GM12864 (cell line): Measurements from ENCODE around the gene CFAP46.

Experiments
- DNase-seq: peaks from one replicate; pipeline ENCODE4 v3.0.0-alpha.2; 2011; ENCODE audit warnings: low read depth
- H3K4me3 ChIP-seq: 2 replicates; pipeline ENCODE4 v1.5.1; 2011; ENCODE audit warnings: mild to moderate bottlenecking, low read depth, low read length, control low read depth
- TF ChIP-seq, protein P1 (sequence below): IDR thresholded peaks from 2 replicates; pipeline ENCODE4 v1.5.1; 2011; ENCODE audit warnings: low read depth, mild to moderate bottlenecking, moderate library complexity, low read length, control low read depth, inconsistent platforms; ENCODE audit errors: missing control alignments

CFAP46 gene

DNA sequence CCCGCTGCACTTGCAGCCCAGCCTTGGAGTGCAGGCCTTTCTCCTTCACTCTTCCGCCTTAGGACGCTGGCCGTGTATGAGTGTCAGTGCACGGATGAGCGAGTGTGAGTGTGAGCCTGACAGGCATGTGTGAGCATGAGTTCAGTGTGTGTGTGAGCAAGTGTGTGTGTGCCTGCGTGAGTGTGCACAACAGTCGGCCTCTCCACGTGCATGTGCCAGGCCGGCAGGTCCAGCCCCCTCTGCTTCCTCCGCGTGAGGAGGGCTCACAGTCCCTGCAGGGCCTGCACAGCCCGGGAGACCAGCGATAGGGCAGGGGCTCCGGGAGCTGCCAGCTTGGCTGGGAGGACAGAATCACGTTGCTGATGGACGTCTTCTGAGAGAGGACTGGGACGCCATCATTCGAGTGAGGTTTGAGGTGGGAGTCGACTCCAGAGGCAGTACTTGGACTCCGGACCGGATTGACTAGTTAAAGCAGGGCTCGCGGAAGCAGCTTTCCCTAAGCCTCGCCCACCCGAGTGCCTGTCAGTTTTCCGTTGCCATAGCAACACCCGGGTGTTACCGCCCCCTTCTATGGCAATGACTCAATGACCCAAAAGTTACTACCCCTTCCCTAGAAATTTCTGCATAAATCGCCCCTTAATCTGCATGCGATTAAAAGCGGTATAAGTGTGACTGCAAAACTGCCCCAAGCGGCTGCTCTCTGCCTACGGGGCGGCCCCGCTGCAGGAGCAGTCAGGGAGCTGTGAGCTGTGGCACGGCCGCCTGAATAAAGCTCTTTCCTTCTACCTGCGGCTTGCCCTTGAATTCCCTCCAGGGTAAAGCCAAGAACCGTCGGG is 19.6 kb upstream of the CFAP46 start:
- peak overlapping the region; percentile 36 for H3K4me3 ChIP-seq
- no peak for DNase-seq
- TF ChIP-seq, protein P1, sequence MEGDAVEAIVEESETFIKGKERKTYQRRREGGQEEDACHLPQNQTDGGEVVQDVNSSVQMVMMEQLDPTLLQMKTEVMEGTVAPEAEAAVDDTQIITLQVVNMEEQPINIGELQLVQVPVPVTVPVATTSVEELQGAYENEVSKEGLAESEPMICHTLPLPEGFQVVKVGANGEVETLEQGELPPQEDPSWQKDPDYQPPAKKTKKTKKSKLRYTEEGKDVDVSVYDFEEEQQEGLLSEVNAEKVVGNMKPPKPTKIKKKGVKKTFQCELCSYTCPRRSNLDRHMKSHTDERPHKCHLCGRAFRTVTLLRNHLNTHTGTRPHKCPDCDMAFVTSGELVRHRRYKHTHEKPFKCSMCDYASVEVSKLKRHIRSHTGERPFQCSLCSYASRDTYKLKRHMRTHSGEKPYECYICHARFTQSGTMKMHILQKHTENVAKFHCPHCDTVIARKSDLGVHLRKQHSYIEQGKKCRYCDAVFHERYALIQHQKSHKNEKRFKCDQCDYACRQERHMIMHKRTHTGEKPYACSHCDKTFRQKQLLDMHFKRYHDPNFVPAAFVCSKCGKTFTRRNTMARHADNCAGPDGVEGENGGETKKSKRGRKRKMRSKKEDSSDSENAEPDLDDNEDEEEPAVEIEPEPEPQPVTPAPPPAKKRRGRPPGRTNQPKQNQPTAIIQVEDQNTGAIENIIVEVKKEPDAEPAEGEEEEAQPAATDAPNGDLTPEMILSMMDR = no peak

DNA sequence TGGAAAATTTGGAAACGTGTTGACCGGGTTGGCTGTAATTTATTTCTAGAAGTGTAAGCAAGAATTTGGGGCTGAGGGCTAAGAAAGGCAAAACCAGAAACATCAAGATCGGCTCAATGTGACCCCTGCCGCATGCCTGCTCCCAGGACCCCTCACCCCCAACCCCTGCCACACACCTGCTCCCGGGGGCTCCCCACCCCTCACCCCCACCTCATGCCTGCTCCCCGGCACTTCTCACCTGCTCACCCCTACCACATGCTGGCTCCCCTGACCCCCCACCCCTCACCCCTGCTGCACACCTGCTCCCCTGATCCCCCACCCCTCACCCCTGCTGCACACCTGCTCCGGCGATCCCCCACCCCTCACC is 19.0 kb upstream of the CFAP46 start:
- TF ChIP-seq, protein P1 = no peak
- no peak for DNase-seq
- H3K4me3 ChIP-seq = no peak overlapping the region

DNA sequence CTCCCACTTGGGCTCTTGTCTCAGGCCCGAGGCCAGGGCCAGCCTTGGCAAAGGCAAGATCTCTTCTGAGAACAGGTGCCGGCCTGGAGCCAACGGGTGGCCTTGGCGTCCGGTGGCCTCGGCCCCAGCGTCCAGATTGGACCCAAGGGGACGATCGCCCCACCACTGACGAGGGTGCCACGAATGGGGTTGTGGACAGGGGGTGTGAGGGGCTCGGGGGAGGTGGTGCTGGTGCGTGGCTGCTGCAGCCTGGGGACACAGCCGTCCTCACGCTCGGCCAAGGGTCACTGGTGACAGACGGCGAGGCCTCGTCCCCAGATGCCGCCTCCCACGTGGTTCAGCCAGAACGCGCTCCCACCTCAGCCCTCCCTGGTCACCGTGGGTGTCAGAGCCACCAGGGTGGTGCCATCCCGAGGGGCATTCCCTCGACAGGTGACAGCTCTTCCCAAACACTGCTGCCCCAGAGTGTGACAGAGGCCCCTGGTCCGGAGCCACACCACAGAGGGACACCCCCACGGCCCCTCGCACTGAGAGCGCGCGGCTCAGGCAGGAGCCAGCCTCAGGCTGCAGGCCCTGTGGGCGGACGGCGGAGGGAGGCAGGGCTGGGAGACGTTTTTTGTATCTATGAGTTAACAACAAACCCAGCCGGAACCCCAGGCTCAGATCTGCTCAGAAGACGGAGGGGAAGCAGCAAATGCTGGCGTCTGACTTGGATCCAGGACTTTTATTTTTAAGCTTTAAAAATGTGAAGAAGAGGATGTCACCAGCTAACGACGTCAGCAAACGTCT is 18.5 kb upstream of the CFAP46 start:
- TF ChIP-seq, protein P1 = no peak
- no peak overlapping the region for H3K4me3 ChIP-seq
- DNase-seq = no peak

DNA sequence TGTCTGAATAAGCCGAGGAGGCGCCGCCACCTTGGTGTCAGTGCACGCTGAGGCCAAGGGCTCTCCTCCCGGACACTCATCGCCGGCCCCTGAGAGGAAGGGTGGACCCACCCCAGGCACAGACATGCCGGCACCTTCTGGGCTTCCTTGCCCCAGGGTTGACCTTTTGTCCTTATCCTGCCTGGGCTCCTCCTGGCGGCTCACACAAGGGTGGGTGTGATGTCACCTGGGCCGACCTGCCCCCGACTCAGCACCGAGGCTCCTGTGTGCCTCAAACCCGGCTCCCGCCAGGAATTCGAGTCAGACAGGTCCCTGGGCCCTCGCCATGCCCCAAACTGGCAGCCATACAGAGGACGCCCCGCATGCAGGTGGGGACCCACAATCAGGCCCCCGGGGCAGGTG is 17.7 kb upstream of the CFAP46 start:
- DNase-seq = no peak
- TF ChIP-seq, protein P1 = no peak
- H3K4me3 ChIP-seq = no peak overlapping the region

DNA sequence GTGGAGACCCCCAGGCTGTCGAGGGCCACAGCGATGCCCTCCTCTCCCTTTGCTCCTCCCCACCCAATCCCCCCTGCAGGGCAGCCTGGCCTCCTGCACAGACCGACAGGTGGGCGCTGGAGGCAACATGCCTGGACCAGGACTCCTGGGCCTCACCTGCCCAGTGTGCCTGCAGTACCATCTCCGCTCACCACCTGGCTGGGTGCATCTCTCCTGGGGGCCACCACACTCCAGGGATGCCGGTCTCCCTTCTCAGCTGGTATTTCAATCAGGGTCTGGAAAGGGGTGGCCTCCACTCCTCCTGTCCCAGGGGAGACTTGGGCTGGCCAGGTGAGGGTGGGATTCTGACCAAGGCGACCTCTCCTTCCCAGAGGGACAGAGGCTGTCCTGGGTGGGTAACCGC is 17.2 kb upstream of the CFAP46 start:
- TF ChIP-seq, protein P1 = no peak
- DNase-seq = no peak

DNA sequence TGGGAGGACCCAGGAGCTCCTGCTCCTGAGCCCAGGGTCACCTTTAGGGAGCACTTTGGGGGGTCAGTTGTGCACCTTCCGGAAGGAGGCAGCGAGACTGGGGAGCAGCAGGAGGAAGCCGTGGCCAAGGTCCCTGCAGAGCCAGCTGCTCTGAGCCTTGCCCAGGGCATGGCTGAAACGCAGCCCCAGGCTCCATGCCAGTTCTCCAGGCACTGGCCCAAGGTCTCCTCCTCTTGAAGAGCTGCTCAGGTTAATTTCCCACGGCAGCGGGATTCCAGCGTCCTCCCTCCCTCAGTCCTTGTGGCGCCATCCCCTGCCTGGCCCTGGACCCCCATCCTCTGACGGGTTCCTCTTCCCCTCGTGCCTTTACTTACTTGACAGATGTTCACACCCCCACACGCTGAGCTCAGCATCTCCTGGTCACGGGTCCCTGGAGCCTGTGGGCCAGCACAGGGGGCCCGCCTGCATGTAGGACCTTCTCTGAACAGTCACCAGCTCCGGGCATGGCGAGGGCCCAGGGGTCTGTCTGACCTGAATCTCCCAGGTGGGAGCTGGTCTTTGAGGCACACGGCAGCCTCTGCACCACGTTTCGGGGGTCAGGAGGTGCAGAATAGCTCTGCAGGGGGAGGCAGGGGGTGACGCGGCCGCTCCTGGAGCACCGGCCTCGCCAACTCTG is 16.7 kb upstream of the CFAP46 start:
- TF ChIP-seq, protein P1 = no peak
- DNase-seq = no peak

More for the DNA sequence above, 17.2 kb upstream of the CFAP46 start:
- no peak overlapping the region for H3K4me3 ChIP-seq

More for the DNA sequence above, 16.7 kb upstream of the CFAP46 start:
- no peak overlapping the region for H3K4me3 ChIP-seq
